Skeletal muscle satellite cell (primary cell): ENCODE measurements around the gene PGC.

Experiments
- H3K27me3 ChIP-seq: 2 replicates; pipeline ENCODE4 v1.7.0; 2013; ENCODE audit warnings: low read length; ENCODE audit not compliant: control insufficient read depth, insufficient read depth
- H3K36me3 ChIP-seq: 2 replicates; pipeline ENCODE4 v1.7.0; 2013; ENCODE audit warnings: mild to moderate bottlenecking, control low read depth, low read length; ENCODE audit not compliant: insufficient read depth
- H3K4me1 ChIP-seq: 2 replicates; pipeline ENCODE4 v1.7.0; 2013; ENCODE audit warnings: low read length; ENCODE audit not compliant: control insufficient read depth, insufficient read depth
- H3K4me2 ChIP-seq: 2 replicates; pipeline ENCODE4 v1.7.0; 2013; ENCODE audit warnings: mild to moderate bottlenecking, low read length
- H3K4me3 ChIP-seq: 2 replicates; pipeline ENCODE4 v1.7.0; 2013; ENCODE audit warnings: low read length
- H3K9ac ChIP-seq: 2 replicates; pipeline ENCODE4 v1.7.0; 2013; ENCODE audit warnings: mild to moderate bottlenecking, low read depth, low read length, moderate library complexity
- H3K9me3 ChIP-seq: replicated peaks from 2 replicates; pipeline ENCODE4 v1.7.0; 2013; ENCODE audit warnings: mild to moderate bottlenecking, control low read depth, low read length

PGC gene

DNA sequence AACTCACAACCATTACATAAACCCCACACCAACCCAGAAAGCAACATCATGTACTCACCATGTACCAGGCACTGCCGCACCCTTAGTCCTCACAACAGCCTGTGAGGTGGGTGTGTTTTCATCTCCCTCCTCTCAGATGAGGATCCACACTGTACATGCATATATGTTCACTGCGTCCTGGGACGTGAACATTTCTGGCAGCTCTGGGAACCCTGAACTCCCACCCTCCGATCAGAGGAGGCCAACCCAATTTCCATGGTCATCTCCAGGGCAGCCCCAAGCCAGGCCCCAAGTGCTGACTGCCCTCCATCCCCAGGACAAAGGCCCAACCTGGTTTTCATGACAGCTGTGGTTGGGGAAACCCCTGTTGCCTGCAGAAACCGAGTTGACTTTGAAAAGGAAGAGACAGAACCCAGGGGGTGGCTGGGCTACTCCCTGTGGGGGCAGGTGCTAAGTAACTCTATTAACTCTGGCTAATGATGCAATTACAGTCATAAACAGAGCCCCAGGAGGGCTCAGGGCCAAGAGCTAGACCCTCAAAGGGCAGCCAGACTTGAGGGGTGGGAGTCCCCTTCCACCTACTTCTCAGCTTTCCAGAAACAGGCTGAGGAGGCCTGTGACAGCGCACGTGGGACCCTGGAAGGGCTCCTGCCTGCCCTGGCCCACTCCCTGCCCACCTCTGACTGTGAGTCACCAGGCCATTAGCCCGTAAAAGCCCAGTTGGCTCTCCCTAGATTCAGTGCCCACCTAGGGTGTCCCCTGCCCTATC, 14.4 kb downstream of the PGC start:
- no peak overlapping the region for H3K9ac ChIP-seq
- H3K4me2 ChIP-seq, result peak overlapping the region; percentile 90
- H3K36me3 ChIP-seq, result no peaks in the 10 kb centered on the region
- peak overlapping the region; percentile 74 for H3K4me3 ChIP-seq
- no peaks in the 10 kb centered on the region for H3K9me3 ChIP-seq
- H3K27me3 ChIP-seq, result peaks cover 4% of the 10 kb centered on the region
- peaks cover 25% of the 10 kb centered on the region for H3K4me1 ChIP-seq

DNA sequence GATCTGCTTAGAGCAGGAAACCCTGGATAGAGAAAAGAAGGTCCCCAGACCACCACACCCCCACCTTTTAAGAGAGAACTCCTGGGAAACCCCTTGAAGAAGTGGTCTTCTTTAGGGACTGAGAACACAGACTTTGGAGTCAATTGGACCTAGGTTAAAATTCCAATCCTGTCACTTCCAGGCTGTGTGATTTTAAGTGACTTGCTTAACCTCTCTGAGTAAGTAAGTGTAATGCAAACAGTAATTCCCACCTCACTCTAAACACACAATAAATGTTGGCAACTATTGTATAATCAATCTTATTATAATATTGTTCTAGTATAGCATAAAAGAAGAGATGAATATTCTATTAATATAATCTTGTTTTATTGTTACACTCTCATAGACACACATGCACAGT, 15.0 kb downstream of the PGC start:
- H3K4me2 ChIP-seq, result no peak overlapping the region
- no peaks in the 10 kb centered on the region for H3K9me3 ChIP-seq
- no peak overlapping the region for H3K9ac ChIP-seq
- peaks cover 4% of the 10 kb centered on the region for H3K27me3 ChIP-seq
- no peaks in the 10 kb centered on the region for H3K36me3 ChIP-seq
- H3K4me1 ChIP-seq, result peaks cover 25% of the 10 kb centered on the region
- H3K4me3 ChIP-seq, result no peak overlapping the region

GRCh38 chr6:41731561-41732086, 15.6 kb downstream of the PGC start:
- H3K9me3 ChIP-seq, result no peaks in the 10 kb centered on the region
- peaks cover 2% of the 10 kb centered on the region for H3K27me3 ChIP-seq
- no peak overlapping the region for H3K9ac ChIP-seq
- no peaks in the 10 kb centered on the region for H3K36me3 ChIP-seq
- H3K4me1 ChIP-seq, result peaks cover 25% of the 10 kb centered on the region
- H3K4me3 ChIP-seq, result no peak overlapping the region
- H3K4me2 ChIP-seq, result no peak overlapping the region

- no peak overlapping the region for H3K4me3 ChIP-seq
- H3K9me3 ChIP-seq, result no peaks in the 10 kb centered on the region
- H3K4me1 ChIP-seq, result peaks cover 25% of the 10 kb centered on the region
- H3K4me2 ChIP-seq, result peak overlapping the region; percentile 30
- H3K9ac ChIP-seq, result no peak overlapping the region
- H3K36me3 ChIP-seq, result no peaks in the 10 kb centered on the region
- no peaks in the 10 kb centered on the region for H3K27me3 ChIP-seq
Measured at GRCh38 chr6:41730531-41731436, 16.4 kb downstream of the PGC start.

GRCh38 chr6:41729624-41730023, 17.6 kb downstream of the PGC start:
- H3K9ac ChIP-seq, result no peak overlapping the region
- H3K27me3 ChIP-seq, result no peaks in the 10 kb centered on the region
- no peak overlapping the region for H3K4me2 ChIP-seq
- H3K4me1 ChIP-seq, result peaks cover 25% of the 10 kb centered on the region
- H3K36me3 ChIP-seq, result no peaks in the 10 kb centered on the region
- H3K4me3 ChIP-seq, result no peak overlapping the region
- no peaks in the 10 kb centered on the region for H3K9me3 ChIP-seq

DNA sequence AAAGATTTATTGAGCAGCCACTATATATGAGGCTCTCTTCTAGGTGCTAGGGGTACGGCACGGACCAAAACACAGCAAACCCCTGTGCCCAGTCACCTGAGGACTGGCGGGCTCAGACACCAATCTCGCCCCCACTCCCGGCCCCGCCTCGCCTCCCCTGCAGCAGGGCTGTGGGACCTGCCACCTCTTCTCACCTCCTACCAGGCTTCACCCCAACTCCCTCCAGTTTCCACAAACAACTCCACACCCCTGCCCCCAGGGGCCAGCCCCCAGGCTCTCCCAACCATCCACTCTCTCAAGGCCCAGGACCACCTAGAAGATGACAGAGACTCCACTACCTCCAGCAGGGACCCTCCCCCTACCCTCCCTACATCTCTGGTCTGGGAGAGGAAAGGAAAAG, 18.2 kb downstream of the PGC start:
- no peaks in the 10 kb centered on the region for H3K36me3 ChIP-seq
- H3K4me2 ChIP-seq, result no peak overlapping the region
- H3K27me3 ChIP-seq, result no peaks in the 10 kb centered on the region
- no peak overlapping the region for H3K4me3 ChIP-seq
- no peaks in the 10 kb centered on the region for H3K9me3 ChIP-seq
- peaks cover 26% of the 10 kb centered on the region for H3K4me1 ChIP-seq
- no peak overlapping the region for H3K9ac ChIP-seq

GRCh38 chr6:41728073-41728936, 18.9 kb downstream of the PGC start:
- Histone ChIP-seq H3K4me2 (no peak overlapping the region), H3K36me3 (no peaks in the 10 kb centered on the region), H3K27me3 (no peaks in the 10 kb centered on the region), H3K9me3 (no peaks in the 10 kb centered on the region), H3K4me3 (no peak overlapping the region), H3K9ac (no peak overlapping the region), H3K4me1 (peaks cover 26% of the 10 kb centered on the region)

DNA sequence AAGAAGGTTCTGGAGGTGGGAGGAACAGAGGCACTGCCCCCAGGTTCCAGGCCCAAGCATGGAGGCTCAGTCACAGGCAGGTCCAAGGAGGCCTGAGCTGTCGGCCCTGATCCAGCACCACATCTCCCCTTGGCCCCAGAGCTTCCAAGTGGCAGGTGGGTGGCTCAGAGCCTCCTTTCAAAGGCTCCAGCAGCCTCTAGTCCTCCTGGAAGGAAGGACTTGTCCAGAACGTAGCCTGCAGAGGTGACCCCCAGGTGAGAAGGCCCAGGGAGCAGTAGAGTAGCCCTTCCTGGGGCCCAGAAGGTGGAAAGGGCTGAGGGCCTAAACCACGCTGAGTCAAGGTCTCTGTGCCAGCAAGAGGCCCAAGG, 19.5 kb downstream of the PGC start:
- no peaks in the 10 kb centered on the region for H3K36me3 ChIP-seq
- H3K4me3 ChIP-seq, result no peak overlapping the region
- H3K4me1 ChIP-seq, result peaks cover 25% of the 10 kb centered on the region
- no peak overlapping the region for H3K9ac ChIP-seq
- H3K9me3 ChIP-seq, result no peaks in the 10 kb centered on the region
- no peak overlapping the region for H3K4me2 ChIP-seq
- H3K27me3 ChIP-seq, result no peaks in the 10 kb centered on the region

DNA sequence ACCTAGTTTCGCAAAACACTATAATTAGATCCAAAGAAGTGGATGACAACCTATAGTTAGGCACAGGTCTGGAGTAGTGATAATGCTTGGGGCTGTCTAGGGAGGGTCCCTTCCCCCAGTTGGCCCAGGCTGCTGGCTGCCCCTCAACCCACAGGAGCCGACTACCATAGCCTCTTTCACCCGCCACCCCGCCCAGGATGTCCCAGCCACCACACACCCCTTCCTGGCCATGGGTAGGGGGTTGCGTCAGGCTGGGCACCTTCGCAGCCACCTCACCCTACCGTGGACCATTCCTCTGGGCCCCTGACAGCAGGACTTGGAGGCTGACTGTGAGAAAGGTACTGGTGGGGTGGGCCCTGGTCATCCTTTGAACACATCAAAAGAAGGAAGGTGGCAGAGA, 20.3 kb downstream of the PGC start:
- H3K9me3 ChIP-seq, result no peaks in the 10 kb centered on the region
- no peaks in the 10 kb centered on the region for H3K27me3 ChIP-seq
- H3K9ac ChIP-seq, result no peak overlapping the region
- H3K4me3 ChIP-seq, result no peak overlapping the region
- H3K36me3 ChIP-seq, result no peaks in the 10 kb centered on the region
- no peak overlapping the region for H3K4me2 ChIP-seq
- peaks cover 22% of the 10 kb centered on the region for H3K4me1 ChIP-seq

GRCh38 chr6:41724586-41725501, 22.4 kb downstream of the PGC start:
- H3K9ac ChIP-seq, result no peak overlapping the region
- H3K36me3 ChIP-seq, result no peaks in the 10 kb centered on the region
- H3K9me3 ChIP-seq, result no peaks in the 10 kb centered on the region
- no peak overlapping the region for H3K4me2 ChIP-seq
- no peaks in the 10 kb centered on the region for H3K27me3 ChIP-seq
- H3K4me1 ChIP-seq, result peaks cover 13% of the 10 kb centered on the region
- no peak overlapping the region for H3K4me3 ChIP-seq
